ENCODE results near the gene ETV6.

GRCh38 chr12:11715621-11716020 is 66.1 kb downstream of the ETV6 start:
- TF ChIP-seq CTCF (IDR thresholded peaks at IDR 0.05) = no peak
- no peak for TF ChIP-seq POLR2A (IDR thresholded peaks at IDR 0.05)

All from testis (tissue), 2 donors.